Trophoblast cell (in vitro differentiated cells and primary cell): Measurements from ENCODE around the gene FBXO30.

ENCODE experiments used
- DNase-seq, 2 donors: peaks; one replicate each; pipeline ENCODE4 v3.0.0-alpha.2; 2016
- H2AFZ ChIP-seq: 2 replicates; pipeline ENCODE4 v1.6.1; 2013; ENCODE audit warnings: low read length, moderate library complexity, mild to moderate bottlenecking; ENCODE audit not compliant: insufficient read depth, poor library complexity
- H2AK5ac ChIP-seq: 2 replicates; pipeline ENCODE4 v1.6.1; 2013; ENCODE audit warnings: mild to moderate bottlenecking, low read length
- H2BK120ac ChIP-seq: 2 replicates; pipeline ENCODE4 v1.6.1; 2013; ENCODE audit warnings: low read length, mild to moderate bottlenecking, moderate library complexity; ENCODE audit not compliant: insufficient read depth, poor library complexity
- H2BK12ac ChIP-seq: 2 replicates; pipeline ENCODE4 v1.6.1; 2013; ENCODE audit warnings: mild to moderate bottlenecking, low read length, moderate library complexity
- H2BK5ac ChIP-seq: 2 replicates; pipeline ENCODE4 v1.6.1; 2013; ENCODE audit warnings: low read length, low read depth, moderate library complexity, mild to moderate bottlenecking; ENCODE audit not compliant: poor library complexity
- H3K14ac ChIP-seq: 2 replicates; pipeline ENCODE4 v1.6.1; 2013; ENCODE audit warnings: mild to moderate bottlenecking, low read length
- H3K18ac ChIP-seq: 2 replicates; pipeline ENCODE4 v1.6.1; 2013; ENCODE audit warnings: mild to moderate bottlenecking, low read length
- H3K23ac ChIP-seq: 2 replicates; pipeline ENCODE4 v1.6.1; 2013; ENCODE audit warnings: low read length
- H3K27ac ChIP-seq: 2 replicates; pipeline ENCODE4 v1.5.1; 2013; ENCODE audit warnings: low read depth, mild to moderate bottlenecking, inconsistent platforms, low read length, moderate library complexity
- H3K27me3 ChIP-seq: 2 replicates; pipeline ENCODE4 v1.6.1; 2013; ENCODE audit warnings: inconsistent platforms, mild to moderate bottlenecking, low read length, moderate library complexity; ENCODE audit not compliant: insufficient read depth
- H3K36me3 ChIP-seq, 2 experiments: 1 replicate in 1 of 2; 2 replicates in 1 of 2; pipeline ENCODE4 v1.6.1; 2013; ENCODE audit warnings: low read length in 2 of 2, mild to moderate bottlenecking in 2 of 2, moderate library complexity in 1 of 2; ENCODE audit not compliant: insufficient read depth in 2 of 2, control insufficient read depth in 1 of 2
- H3K4ac ChIP-seq: 2 replicates; pipeline ENCODE4 v1.6.1; 2013; ENCODE audit warnings: low read depth, mild to moderate bottlenecking, low read length, moderate library complexity
- H3K4me1 ChIP-seq, 2 experiments: 1 replicate in 1 of 2; 2 replicates in 1 of 2; pipeline ENCODE4 v1.6.1; 2013; ENCODE audit warnings: low read length in 2 of 2, mild to moderate bottlenecking in 2 of 2, moderate library complexity in 1 of 2; ENCODE audit not compliant: insufficient read depth in 2 of 2, control insufficient read depth in 1 of 2
- H3K4me2 ChIP-seq: 2 replicates; pipeline ENCODE4 v1.6.1; 2013; ENCODE audit warnings: inconsistent platforms, mild to moderate bottlenecking, low read length, moderate library complexity
- H3K4me3 ChIP-seq: 2 replicates; pipeline ENCODE4 v1.5.1; 2013; ENCODE audit warnings: mild to moderate bottlenecking, low read depth, low read length, inconsistent platforms
- H3K79me1 ChIP-seq: one replicate; pipeline ENCODE4 v1.6.1; 2013; ENCODE audit warnings: low read length
- H3K79me2 ChIP-seq: 2 replicates; pipeline ENCODE4 v1.6.1; 2013; ENCODE audit warnings: low read length, mild to moderate bottlenecking; ENCODE audit not compliant: control insufficient read depth, insufficient read depth, poor library complexity
- H3K9ac ChIP-seq: 2 replicates; pipeline ENCODE4 v1.6.1; 2013; ENCODE audit warnings: mild to moderate bottlenecking, low read length
- H3K9me3 ChIP-seq: 2 replicates; pipeline ENCODE4 v1.6.1; 2013; ENCODE audit warnings: low read depth, mild to moderate bottlenecking, control low read depth, inconsistent platforms, low read length; ENCODE audit not compliant: insufficient read depth
- H4K12ac ChIP-seq: 2 replicates; pipeline ENCODE4 v1.6.1; 2013; ENCODE audit warnings: low read depth, mild to moderate bottlenecking, low read length, moderate library complexity
- H4K8ac ChIP-seq: 2 replicates; pipeline ENCODE4 v1.6.1; 2013; ENCODE audit warnings: low read depth, mild to moderate bottlenecking, low read length, moderate library complexity
- H4K91ac ChIP-seq: one replicate; pipeline ENCODE4 v1.6.1; 2013; ENCODE audit warnings: low read depth, mild to moderate bottlenecking, low read length, moderate library complexity
- WGBS: extraction: QIAGEN DNeasy Blood & Tissue Kit; methylation state at CpG from one replicate; pipeline ENCODE4 v1.1.7; 2013; ENCODE audit warnings: missing lambda C conversion rate; ENCODE audit not compliant: insufficient read length, insufficient coverage; ENCODE audit errors: extremely low coverage; 5-methylcytosine and 5-hydroxymethylcytosine counted together

Gene FBXO30

GRCh38 chr6:145842693-145843546, 28.3 kb upstream of the FBXO30 start:
- Histone ChIP-seq H2AK5ac (no peak overlapping the region), H4K8ac (no peak overlapping the region), H4K12ac (no peak overlapping the region), H3K79me2 (no peaks in the 10 kb centered on the region), H3K18ac (no peak overlapping the region), H3K27me3 (no peaks in the 10 kb centered on the region), H3K79me1 (peaks cover 6% of the 10 kb centered on the region), H2BK5ac (no peak overlapping the region), H3K4me1 (peaks cover 3 to 14% of the 10 kb centered on the region in 2 experiments), H3K4me2 (no peak overlapping the region), H3K9me3 (no peaks in the 10 kb centered on the region), H3K36me3 (no peaks in the 10 kb centered on the region), H2BK12ac (no peak overlapping the region), H2AFZ (no peak overlapping the region), H4K91ac (no peak overlapping the region), H3K23ac (no peak overlapping the region), H3K9ac (no peak overlapping the region), H3K4me3 (no peak overlapping the region), H2BK120ac (no peak overlapping the region), H3K27ac (no peak overlapping the region), H3K14ac (no peak overlapping the region), H3K4ac (no peak overlapping the region)
- DNase-seq: no peak
- WGBS: no CpG with 5 or more reads among the region's 3 CpGs

- peak overlapping the region; percentile 8 for H3K4me2 ChIP-seq
- no peaks in the 10 kb centered on the region for H3K27me3 ChIP-seq
- no peak overlapping the region for H3K18ac ChIP-seq
- H3K79me1 ChIP-seq: peaks cover 10% of the 10 kb centered on the region
- H4K91ac ChIP-seq: no peak overlapping the region
- WGBS: no CpG with 5 or more reads among the region's 2 CpGs
- H3K79me2 ChIP-seq: no peaks in the 10 kb centered on the region
- H3K36me3 ChIP-seq: no peaks in the 10 kb centered on the region
- H3K4ac ChIP-seq: no peak overlapping the region
- no peak overlapping the region for H3K4me3 ChIP-seq
- peak; percentile 19 to 68 for DNase-seq
- no peak overlapping the region for H3K9ac ChIP-seq
- no peak overlapping the region for H2BK5ac ChIP-seq
- H2BK120ac ChIP-seq: peak overlapping the region; percentile 48
- H4K8ac ChIP-seq: no peak overlapping the region
- H3K27ac ChIP-seq: peak overlapping the region; percentile 83
- no peak overlapping the region for H2AK5ac ChIP-seq
- H2BK12ac ChIP-seq: peak overlapping the region; percentile 52
- H4K12ac ChIP-seq: no peak overlapping the region
- no peak overlapping the region for H2AFZ ChIP-seq
- no peak overlapping the region for H3K14ac ChIP-seq
- no peaks in the 10 kb centered on the region for H3K9me3 ChIP-seq
- no peak overlapping the region for H3K23ac ChIP-seq
- H3K4me1 ChIP-seq: peaks cover 6 to 16% of the 10 kb centered on the region in 2 experiments
These were observed 27.1 kb upstream of the FBXO30 start for GRCh38 chr6:145841668-145842067.

GRCh38 chr6:145839653-145840052, 25.1 kb upstream of the FBXO30 start:
- no peak overlapping the region for H3K14ac ChIP-seq
- no peak overlapping the region for H2BK12ac ChIP-seq
- no peak overlapping the region for H4K8ac ChIP-seq
- H3K9ac ChIP-seq: no peak overlapping the region
- no peak for DNase-seq
- no peak overlapping the region for H3K4me2 ChIP-seq
- peaks cover 8 to 20% of the 10 kb centered on the region in 2 experiments for H3K4me1 ChIP-seq
- no peak overlapping the region for H3K23ac ChIP-seq
- H2AK5ac ChIP-seq: no peak overlapping the region
- peaks cover 2% of the 10 kb centered on the region for H3K79me2 ChIP-seq
- no peak overlapping the region for H3K4ac ChIP-seq
- no peak overlapping the region for H3K4me3 ChIP-seq
- H2AFZ ChIP-seq: no peak overlapping the region
- H3K9me3 ChIP-seq: no peaks in the 10 kb centered on the region
- H3K27me3 ChIP-seq: no peaks in the 10 kb centered on the region
- no peaks in the 10 kb centered on the region for H3K36me3 ChIP-seq
- H2BK120ac ChIP-seq: no peak overlapping the region
- H3K27ac ChIP-seq: no peak overlapping the region
- peaks cover 12% of the 10 kb centered on the region for H3K79me1 ChIP-seq
- no peak overlapping the region for H3K18ac ChIP-seq
- no peak overlapping the region for H4K12ac ChIP-seq
- no peak overlapping the region for H4K91ac ChIP-seq
- H2BK5ac ChIP-seq: no peak overlapping the region

GRCh38 chr6:145838305-145838704, 23.7 kb upstream of the FBXO30 start:
- H3K79me1 ChIP-seq: peaks cover 12% of the 10 kb centered on the region
- H2BK12ac ChIP-seq: peak overlapping the region; percentile 95
- no peaks in the 10 kb centered on the region for H3K9me3 ChIP-seq
- peak overlapping the region; percentile 65 for H4K91ac ChIP-seq
- no peak overlapping the region for H3K18ac ChIP-seq
- H3K9ac ChIP-seq: no peak overlapping the region
- no peak overlapping the region for H2AFZ ChIP-seq
- H3K27ac ChIP-seq: peak overlapping the region; percentile 31
- peak overlapping the region; percentile 57 for H3K4ac ChIP-seq
- H3K23ac ChIP-seq: no peak overlapping the region
- no CpG with 5 or more reads among the region's 1 CpG for WGBS
- DNase-seq: peak in 1 of 2 donors; percentile 19
- H4K12ac ChIP-seq: no peak overlapping the region
- no peaks in the 10 kb centered on the region for H3K27me3 ChIP-seq
- peak overlapping the region; percentile 74 for H3K14ac ChIP-seq
- H3K4me3 ChIP-seq: no peak overlapping the region
- peaks cover 8 to 20% of the 10 kb centered on the region in 2 experiments for H3K4me1 ChIP-seq
- H4K8ac ChIP-seq: peak overlapping the region; percentile 47
- H2BK5ac ChIP-seq: peak overlapping the region; percentile 59
- peak overlapping the region; percentile 86 for H2BK120ac ChIP-seq
- H3K4me2 ChIP-seq: no peak overlapping the region
- H3K79me2 ChIP-seq: peaks cover 2% of the 10 kb centered on the region
- peak overlapping the region; percentile 92 for H2AK5ac ChIP-seq
- H3K36me3 ChIP-seq: no peaks in the 10 kb centered on the region
